Bronchus fibroblast of lung (primary cell): ENCODE data around the gene OLFML2A. TPM values are rescaled to one million over a fixed set of nuclear protein-coding genes. Genes with fewer than 3 reads are reported as not detected.

Source experiments
- total RNA-seq: library from RNA; depleted of rRNA; stranded (reverse); fragments of >200 nt; gene quantifications from 2 replicates; pipeline ENCODE4 v1.2.3, GENCODE V29; 2015

The OLFML2A gene
- 2.8 and 4.9 TPM in 2 replicates for total RNA-seq

GRCh38 chr9:124776954-124777648 lies at the start of gene OLFML2A:
OLFML2A (plus strand) TSS chr9:124777133; CDS start chr9:124777271, 138 bp downstream.

GRCh38 chr9:124771021-124771866 lies 5.7 kb upstream of the OLFML2A start, which contains the start of gene NR6A1:
NR6A1 (minus strand) TSS chr9:124771311.

GRCh38 chr9:124852829-124853531 lies 76.0 kb downstream of the OLFML2A start, which contains the start of gene WDR38:
WDR38 (plus strand) TSS chr9:124853460; CDS start chr9:124853532, 72 bp downstream.

GRCh38 chr9:124861342-124862229 lies 84.7 kb downstream of the OLFML2A start, which contains the start of the genes ARPC5L and RPL35:
ARPC5L (plus strand) TSS chr9:124862130; CDS start chr9:124869291, 7,161 bp downstream.
RPL35 (minus strand) TSS chr9:124861957; CDS start chr9:124861912, 45 bp downstream.

Other genes starting within 250 kb of the OLFML2A start
- gene NR6A1, start 5.8 kb upstream of the OLFML2A start, total RNA-seq, result 0.15 and 1.2 TPM in 2 replicates
- not detected in 2 replicates for gene WDR38, start 76.3 kb downstream of the OLFML2A start, total RNA-seq
- gene RPL35, start 84.8 kb downstream of the OLFML2A start, total RNA-seq, result 3,713 and 4,137 TPM in 2 replicates
- 27.9 and 33.6 TPM in 2 replicates for gene ARPC5L, start 85.0 kb downstream of the OLFML2A start, total RNA-seq
- gene GOLGA1, start 163.9 kb downstream of the OLFML2A start, total RNA-seq, result 8.0 and 8.6 TPM in 2 replicates